Measurements from ENCODE around the gene CBX7.
A peak's percentile ranks its signal among the peaks of the same experiment; 100 is the strongest.
"Not testable (repeated sequence)": the region's sequence is repeated elsewhere in the genome, so short reads cannot be mapped to it uniquely, and the experiment has no call there.

CBX7 gene

DNA sequence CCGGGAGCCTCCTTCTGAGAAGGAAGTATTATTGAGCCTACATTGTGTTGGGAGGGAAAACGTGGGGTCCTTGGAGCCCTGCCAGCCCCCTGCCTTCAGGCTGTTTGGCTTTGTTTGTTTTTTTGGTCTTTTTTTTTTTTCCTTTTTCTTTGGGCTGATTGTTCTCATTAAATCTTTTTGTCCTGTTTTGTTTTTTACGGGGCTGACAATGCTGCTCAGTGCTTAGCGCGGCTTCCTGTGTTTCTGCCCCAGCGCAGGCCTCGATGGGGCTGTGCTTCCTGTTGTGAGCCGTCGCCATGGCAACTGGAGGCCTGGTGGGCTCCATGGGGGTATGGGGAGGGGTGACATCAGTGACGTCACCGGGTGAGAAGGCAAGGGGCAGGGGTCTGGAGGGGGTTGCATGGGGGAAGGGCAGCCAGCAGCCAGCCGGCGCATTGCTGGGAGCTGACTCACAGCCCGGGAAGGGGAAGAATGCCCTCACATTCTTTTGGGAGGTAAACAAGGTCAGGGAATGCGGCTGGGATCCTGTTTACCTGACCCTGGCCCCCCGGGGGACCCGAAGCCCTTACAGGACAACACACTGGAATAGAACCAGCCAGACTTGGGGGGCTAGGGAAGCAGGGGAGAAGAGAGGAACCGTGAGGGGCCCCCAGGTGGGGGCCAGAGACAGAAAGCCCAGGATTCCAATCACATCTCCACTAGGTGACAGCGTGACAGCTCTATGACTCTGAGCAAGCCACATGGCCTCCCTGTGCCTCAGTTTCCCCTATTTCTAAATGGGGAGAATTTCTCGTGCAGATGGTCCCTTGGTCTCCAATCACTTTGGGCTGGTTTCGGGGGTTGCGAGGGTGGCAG lies 22.2 kb upstream of the CBX7 start:
- DNase-seq (ENCODE audit: low spot score): no peak

DNA sequence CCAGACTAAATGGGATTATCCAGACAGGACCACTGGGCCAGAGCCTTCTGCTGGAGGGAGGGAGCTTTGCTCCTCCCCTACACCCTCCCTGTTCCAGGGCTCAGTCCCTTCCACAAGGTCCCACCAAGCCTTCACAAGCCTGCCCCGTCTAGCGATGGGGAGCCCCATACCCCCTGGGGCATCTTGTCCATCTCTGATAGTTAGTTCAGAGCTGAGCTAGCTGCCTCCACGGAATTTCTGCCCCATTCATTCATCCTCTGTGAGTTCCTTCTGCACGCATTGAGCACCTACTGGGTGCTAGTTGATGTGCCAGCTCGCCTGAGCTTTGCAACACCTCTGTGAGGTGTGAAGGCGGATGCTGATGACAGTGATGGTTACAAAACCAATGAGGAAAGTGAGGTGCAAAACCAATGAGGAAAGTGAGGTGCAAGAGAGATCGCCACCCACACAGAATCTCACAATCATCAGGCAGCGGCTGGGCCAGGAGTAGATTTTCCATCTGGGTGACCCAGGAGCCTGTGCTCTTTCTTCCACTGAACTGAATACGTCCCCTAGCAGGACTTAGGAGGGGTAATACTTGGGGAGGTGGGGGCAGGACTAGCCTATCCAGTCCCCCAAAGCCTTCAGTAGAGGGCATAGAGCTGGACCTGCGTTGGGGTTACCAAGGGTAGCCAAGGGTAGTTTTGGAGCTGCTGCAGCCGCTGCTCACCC lies 21.5 kb upstream of the CBX7 start:
- DNase-seq (ENCODE audit: low spot score): no peak

DNA sequence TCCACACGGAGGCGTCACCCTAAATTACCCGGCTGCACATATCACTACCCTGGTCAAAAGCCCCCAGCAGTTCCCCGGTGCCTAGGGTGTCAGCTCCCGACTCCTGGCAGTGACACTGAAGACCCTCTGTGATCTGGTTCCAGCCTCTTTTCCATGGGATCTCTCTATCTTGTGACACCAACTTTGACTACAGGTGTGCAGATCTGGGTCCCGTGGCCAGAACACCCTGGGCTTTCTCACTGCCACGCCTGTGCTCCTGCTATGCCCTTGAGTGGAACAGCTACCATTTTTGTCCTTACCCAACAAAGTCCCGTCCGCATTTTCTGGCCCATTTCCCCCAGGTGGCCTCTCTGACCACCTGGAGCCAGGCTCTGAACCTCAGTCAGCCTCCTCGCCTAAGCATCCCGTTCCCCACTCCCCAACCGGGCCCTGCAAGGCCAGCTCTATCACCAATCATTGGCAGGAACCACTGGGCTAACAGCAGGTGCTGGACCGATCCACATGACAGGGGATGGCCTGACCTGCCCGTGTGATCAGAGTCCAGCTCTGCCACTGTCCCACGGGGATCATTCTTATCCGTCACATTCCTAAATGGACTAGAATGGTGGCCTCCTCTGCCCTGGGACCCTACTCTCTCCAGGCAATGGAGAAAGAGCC lies 20.7 kb upstream of the CBX7 start:
- DNase-seq (ENCODE audit: low spot score): no peak

DNA sequence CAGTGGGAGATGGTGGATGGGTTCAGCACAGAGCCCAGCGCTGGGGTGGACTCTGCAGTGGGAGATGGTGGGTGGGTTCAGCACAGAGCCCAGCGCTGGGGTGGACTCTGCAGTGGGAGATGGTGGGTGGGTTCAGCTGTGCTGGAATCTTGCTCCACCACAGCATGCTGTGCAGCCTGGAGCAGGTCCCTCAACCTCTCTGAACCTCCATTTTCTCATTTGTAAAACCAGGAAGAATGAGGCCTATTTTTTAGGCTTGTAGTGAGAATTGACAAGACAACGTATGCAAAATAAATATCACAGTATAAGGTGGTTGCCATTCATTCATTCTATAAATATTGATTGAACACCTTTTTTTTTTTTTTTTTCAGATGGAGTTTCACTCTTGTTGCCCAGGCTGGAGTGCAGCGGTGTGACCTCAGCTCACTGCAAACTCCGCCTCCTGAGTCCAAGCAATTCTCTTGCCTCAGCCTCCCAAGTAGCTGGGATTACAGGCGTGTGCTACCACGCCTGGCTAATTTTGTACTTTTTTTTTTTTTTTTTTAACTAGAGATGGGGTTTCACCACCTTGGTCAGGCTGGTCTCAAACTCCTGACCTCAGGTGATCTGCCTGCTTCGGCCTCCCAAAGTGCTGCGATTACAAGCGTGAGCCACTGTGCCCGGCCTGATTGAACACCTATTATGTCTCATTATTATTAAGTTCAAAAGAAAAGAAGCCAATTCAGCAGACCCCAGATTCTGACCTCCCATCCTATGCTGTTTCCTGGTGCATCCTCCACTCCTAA lies 20.0 kb upstream of the CBX7 start:
- DNase-seq (ENCODE audit: low spot score): not testable (repeated sequence)

DNA sequence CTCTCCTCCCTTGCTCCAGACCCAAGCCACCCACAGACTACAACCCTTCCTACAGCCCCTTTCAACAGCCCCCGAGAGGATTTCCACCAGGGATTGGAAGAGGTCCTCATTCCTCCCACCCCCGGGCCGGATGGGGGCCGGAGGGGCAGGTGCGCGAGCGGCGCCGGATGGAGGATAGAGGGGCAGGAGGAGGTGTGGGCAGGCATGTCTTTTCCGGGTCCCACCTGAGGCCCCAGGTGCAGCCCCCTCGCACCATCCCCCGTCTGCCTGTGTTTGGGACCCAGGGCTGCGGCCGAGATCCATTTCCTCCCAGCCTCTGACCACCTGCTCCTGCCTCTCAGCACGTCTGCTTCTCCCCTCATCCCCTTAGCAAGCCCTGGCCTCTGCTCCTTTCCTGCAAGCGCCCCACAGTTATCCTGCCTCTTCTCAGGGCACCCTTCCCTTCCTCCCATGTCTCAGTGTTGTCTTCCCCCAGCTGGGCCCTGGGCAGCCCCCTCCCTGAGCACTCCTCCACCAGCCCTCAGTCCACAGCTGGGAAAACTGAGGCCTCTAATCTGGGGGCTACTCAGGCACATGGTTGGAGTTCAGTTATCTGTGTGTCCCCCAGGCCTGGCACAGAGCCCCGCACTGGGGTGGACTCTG lies 19.3 kb upstream of the CBX7 start:
- no peak for DNase-seq (ENCODE audit: low spot score)

DNA sequence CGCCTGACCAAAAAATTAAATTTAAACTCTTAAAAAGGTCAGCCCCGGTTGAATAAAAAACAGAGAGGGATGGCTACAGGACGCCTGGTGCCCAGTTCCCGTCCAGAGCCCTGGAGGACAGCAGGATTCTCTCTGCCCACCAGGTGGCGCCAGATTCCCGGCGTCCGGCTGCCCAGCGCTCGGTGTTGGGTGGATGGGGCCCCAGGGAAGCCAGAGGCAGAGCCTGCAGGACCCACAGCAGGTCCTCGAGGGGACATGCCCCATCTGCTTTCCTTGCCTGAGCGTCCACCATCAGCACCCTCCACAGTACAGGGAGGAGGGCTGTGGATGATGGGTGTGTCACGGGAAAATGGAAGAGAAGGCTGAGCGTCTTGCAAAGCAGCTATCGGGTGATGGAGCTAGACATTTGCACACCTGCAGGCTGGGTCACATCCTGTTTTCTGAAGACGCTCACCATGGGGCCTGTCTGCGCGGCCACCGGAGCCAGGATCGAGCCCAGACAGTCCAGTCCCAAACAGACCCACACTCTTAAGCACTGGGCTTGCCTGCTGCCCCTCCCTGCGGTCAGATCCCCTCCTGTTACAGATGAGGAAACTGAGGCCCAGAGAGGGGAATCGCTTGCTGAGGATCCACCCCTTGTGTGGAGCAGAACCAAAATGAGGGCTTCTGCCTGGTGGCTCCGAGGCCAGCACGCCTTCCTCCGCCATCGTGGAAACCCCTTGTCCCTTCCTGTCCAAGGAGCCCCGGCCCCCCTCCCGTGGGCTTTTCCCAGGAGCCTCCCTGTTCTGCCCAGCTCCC lies 18.5 kb upstream of the CBX7 start:
- DNase-seq (ENCODE audit: low spot score): peak; percentile 84

DNA sequence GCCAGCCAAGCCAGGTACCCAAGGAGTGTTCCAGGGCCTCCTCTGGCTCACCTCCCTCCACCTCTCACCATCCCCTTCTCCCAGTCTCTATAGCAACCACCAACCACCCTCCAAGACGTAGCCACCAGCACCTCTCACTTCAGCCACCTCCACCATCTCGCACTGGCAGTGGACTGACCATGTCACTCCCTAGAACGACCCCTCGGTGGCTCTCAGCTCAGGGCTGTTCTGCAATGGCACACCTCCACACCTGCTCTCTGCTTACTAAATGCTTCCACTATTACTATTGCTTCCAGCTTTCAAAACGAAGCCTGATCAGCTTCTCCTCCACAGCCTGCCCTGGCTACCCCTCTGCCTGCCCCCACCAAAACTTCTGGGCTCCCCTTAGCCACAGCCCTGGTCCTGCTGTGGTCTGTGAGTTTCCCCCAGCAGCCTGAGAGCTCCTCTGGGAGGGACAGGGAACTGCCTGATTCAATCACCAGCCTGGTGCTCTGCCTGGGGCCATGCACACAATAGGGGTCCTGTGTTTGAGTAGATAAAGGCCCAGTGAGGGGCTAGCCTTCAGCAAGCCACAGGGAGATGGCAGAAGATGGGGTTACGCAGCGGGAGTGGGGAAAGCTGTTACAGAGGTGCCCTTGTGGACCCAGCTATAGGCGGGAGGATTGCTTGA lies 17.5 kb upstream of the CBX7 start:
- DNase-seq (ENCODE audit: low spot score): no peak

DNA sequence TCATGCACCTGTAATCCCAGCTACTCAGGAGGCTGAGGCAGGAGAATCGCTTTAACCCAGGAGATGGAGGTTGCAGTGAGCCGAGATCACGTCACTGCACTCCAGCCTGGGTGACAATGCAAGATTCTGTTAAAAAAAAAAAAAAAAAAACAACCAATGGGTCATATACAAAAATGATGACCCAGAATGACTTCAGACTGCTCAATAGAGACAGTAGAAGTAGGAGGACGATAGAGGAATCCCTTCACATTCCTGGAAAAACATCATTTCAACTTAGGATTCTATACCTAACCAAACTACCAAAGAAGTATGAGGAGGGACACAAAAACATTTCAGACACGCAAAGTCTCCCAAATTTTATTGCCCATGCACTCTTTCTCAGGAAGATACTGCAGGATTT lies 14.1 kb upstream of the CBX7 start:
- DNase-seq (ENCODE audit: low spot score): no peak

DNA sequence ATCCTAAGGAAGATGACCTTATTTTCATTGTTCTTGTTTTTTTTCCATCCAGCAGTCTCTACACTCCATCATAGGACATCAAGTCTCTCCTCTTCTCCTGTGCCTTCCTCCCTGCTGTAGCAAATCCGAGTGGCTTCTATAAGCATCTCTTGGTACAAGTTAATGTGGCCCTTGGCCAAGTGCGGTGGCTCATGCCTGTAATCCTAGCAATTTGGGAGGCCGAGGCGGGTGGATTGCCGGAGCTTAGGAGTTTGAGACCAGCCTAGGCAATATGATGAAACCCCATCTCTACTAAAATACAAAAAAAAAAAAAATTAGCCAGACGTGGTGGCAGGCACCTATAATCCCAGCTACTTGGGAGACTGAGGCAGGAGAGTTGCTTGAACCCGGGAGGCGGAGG lies 3.6 kb upstream of the CBX7 start:
- not testable (repeated sequence) for DNase-seq (ENCODE audit: low spot score)

DNA sequence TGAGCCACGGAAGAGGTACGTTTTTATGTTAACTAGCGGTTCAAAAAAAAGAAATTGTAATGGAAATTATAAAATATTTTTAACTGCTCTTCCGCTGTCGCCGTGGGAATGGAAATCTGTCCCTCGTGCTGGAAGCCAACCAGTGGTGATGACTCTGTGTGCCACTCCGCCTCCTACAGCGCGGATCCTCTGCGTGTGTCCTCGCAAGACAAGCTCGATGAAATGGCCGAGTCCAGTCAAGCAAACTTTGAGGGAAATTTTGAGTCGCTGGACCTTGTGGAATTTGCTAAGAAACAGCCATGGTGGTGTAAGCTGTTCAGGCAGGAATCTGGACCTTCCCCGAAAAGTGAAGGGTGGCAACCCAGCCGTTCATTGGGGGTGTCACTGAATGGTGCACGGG lies 2.9 kb upstream of the CBX7 start:
- DNase-seq (ENCODE audit: low spot score): no peak

DNA sequence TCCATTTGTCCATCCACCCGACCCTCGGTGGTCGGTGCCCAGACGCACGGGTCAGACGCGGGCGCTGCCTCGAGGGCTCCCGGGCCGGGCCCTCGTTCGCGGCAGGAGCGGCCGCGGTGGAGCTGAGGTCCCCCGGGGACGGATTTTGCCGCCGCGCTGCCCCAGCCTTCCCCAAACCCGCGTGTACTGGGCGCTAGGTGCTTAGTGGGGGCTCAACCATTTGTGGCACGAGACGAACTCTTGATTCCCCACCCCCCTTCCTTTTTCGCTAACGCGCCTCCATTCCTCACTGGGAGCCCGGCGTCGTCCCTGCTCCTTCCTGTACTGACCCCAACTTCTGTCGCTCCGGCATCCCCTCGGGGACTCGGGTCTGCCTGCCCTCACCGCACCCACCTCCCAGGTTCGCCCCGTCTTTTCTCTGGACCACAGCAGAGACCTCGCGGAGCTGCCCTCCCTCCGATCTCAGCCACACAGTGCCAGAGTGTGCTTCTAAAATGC lies 789 bp upstream of the CBX7 start:
- DNase-seq (ENCODE audit: low spot score): no peak

DNA sequence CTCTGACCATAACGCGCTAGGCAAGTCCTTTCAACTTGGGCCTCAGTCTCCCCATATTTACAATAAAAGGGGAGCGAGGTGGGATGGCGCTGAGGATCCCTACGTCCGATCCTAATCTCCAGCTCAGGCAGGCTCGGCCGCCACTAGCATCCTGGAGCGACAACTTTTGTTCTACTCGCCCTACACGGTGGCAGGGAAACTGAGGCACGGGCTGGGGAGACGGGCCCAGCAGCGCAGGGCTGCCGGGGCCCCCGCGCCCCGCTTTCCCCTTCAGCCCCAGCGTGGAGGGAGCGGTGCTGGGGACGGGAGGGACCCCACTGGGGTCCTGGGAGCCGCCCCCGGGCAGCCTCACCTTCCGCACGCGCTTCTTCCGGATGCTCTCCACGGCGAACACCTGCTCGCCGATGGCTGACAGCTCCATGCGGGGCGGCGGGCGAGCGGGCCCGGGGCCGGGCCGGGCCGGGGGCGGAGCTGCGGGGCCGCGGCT lies 413 bp downstream of the CBX7 start:
- DNase-seq (ENCODE audit: low spot score): peak; percentile 43

DNA sequence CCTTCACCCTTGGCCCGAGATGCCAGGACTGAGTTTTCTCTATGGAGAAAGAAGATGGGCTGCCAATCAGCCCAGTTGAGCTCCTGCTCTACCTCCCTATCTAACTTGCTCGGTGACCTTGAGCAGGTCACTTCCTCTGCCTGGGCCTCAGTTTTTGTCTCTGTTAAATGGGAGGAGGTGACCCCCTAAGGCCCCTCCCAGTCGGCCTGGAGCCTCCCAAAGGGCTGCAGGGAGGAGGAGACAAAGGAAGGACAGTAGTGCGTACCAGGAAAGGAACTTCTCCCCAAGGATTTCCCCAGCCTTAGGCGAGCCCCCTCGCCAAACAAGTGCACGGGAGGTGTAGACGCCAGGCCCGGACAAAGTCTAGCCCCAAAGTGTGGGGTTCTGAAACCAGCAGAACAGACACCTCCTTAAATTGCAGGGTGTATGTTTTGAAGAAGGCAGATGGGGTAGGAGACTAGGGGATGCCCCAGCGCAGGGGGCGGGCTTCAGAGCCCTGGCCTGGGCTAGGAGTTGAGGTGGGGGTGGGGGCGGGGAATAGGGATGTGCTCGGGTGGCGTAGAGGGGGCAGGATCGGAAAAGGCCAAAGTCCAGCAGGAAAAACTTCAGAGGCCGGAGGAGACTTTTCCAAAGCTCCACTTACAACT lies 1.0 kb downstream of the CBX7 start:
- peak; percentile 42 for DNase-seq (ENCODE audit: low spot score)

DNA sequence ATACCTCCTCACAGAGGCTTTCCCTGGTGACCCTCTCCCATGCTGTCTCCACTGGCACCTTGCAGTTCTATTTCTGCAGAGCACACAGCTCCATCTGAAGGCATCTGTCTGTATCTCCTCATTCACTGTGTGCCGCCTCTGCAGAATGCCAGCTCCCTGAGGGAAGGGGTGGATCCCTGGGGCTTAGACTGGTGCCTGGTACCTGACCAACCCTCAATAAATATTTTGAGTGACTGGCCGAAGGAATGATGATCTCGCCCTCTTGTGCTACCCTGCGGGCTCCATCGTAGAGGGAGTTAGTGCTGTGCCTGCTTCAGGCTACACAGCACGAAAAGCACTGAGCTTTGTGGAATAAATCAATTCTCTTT lies 1.6 kb downstream of the CBX7 start:
- peak; percentile 33 for DNase-seq (ENCODE audit: low spot score)

DNA sequence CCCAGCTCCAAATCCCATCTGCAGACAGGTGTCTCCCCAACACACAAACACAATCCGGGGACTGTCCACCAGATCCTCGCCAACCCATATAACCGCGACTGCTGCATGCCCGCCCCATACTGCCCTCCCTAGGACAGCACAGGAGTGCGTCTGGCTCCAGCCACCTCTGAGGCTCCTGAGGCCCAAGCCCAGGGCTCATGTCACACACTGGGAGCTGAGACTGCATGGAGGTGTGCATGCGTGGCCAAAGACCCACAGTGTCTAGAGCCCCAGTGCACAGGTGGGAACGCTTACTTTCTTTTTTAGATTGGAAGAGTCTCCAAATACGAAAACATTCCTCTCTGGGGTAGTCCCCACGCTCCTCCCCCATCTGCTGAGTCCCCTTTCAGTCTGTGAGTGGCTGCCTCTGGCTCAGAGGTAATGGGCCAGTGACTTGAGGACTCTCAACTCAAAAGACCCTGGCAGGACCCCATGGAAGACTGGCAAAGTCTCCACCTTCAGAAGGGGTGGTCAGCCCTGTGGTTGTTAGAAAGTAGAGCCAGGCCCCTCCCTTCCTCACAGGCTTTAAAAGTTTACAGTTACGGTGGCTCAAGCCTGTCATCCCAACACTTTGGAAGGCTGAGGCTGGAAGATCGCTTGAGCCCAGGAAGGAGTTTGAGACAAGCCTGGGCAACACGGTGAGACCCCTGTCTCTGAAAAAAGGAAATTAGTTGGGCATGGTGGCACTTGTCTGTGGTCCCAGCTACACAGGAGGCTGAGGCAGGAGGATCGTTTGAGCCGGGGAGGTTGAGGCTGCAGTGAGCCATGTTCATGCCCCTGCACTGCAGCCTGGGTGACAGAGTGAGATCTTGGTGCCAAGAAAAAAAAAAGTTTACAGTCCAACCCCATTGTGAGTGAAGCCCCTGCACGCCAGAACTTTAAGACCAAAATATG lies 2.3 kb downstream of the CBX7 start:
- DNase-seq (ENCODE audit: low spot score): peak; percentile 40

DNA sequence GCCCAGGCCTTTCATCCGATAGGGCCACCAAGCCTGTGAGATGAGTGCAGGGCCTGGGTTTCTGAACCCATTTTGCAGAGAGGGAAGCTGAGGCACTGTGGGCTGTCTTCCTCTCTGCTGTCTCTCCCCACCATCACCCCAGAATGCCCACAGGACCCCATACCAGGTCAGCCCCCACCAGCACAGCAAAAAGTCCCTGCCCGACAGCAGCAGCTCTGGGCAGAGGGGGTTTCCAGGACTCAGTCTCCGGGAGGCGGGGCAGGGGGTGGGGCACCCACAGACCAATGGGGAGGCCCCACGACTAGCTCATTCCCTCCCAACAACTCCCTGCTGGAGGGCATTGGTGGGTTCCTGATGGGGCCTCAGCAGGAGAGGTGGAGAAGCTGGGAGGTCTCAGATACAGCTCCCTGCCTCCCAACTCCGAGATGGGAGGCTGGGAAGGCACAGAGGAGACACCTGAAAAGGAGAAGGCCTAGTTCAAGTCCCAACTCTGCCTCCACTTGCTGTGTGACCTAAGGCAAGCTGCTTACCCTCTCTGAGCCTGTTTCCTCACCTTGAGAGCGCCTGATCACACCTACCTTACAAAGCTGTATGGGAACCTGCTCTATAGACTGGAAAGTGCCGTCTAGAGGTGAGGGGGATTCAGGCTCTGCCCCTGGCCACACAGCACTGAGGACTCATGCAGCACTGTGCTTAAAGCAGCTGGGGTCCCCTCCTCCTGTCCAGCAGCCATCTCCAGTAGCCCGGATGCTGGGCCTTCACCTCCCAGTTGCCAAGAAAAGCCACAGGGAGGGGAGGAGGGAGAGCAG lies 3.5 kb downstream of the CBX7 start:
- peak; percentile 79 for DNase-seq (ENCODE audit: low spot score)

DNA sequence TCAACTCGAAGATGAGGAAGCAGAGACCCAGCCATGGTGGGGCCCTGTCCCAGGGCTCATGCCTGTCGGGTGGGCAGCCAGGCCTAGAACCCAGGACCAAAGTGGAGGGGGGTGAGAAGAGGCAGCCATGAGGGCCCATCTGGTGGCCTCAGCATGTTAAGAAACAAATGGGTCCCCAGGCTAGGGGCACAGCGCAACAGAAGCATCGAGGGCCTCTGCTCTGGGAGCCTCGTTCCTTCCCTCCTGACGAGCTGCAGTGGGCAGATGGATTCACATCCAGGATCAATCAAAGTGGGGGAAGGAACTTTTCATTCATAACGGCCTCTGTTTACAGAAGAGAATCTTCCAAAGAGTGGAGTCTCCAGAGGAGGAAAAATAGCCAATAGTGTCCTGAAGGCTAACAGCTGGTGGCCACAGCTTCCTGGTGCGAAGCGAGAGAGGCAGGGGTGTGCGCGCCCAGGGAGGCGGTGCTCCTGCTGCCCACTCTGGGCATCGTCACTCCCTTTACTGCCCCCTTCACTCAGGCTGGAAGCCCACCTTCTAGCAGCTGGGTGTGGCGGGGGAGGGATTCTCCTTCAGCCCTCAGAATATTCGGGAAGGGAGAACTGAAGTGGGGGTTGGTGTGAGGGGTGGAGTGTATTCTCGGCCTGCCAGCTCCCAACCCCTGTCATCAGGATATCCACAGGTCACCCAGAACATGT lies 4.3 kb downstream of the CBX7 start:
- no peak for DNase-seq (ENCODE audit: low spot score)
